Brain microvascular endothelial cell (primary cell): Measurements from ENCODE around the gene ALK.

Source experiments
- DNase-seq: peaks from one replicate; pipeline ENCODE4 v3.0.0-alpha.2; 2020
- H3K27ac ChIP-seq: fragments of 250-450 bp; sonication (Bioruptor Pico); 2 replicates; pipeline ENCODE4 v1.5.1; 2020; ENCODE audit warnings: mild to moderate bottlenecking, moderate library complexity
- H3K27me3 ChIP-seq: fragments of 250-450 bp; sonication (Bioruptor Pico); replicated peaks from 2 replicates; pipeline ENCODE4 v1.5.1; 2020; ENCODE audit warnings: mild to moderate bottlenecking
- H3K36me3 ChIP-seq: fragments of 250-450 bp; sonication (Bioruptor Pico); replicated peaks from 2 replicates; pipeline ENCODE4 v1.5.1; 2020; ENCODE audit warnings: mild to moderate bottlenecking
- H3K4me3 ChIP-seq: 2 replicates; pipeline ENCODE4 v1.5.1; 2011; ENCODE audit warnings: low read depth, mild to moderate bottlenecking, control low read depth, low read length, moderate library complexity
- in situ Hi-C: cut with HindIII; loops from 2 replicates; pipeline ENCODE4 v1.10.0; 2017; ENCODE audit warnings: low sequenced_read_pairs, low pct_ligation_motif_present
- TF ChIP-seq, protein P1 (sequence below): IDR thresholded peaks from 2 replicates; pipeline ENCODE4 v1.5.1; 2011; ENCODE audit warnings: low read depth, mild to moderate bottlenecking, moderate library complexity, low read length, control low read depth, inconsistent platforms; ENCODE audit errors: missing control alignments

The ALK gene

DNA sequence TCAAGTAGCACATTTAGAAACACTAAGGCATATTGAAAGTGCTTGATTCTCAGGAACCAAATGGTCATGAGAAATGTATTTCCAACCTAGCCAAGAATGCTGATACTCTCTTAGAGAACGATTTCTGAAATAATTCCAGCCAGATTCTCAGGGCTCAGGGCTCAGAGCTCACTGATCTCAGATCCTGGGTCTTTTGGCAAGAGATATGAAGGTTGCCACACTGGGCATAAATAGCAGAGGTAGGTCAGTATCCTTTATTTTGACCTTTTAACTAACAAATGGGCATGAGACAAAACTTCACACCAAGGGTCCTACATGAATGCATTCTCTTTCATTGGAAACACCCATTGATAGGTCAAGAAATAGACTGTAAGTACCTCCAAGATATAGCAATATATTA is 364.1 kb downstream of the ALK start:
- Histone ChIP-seq H3K36me3 (no peaks in the 10 kb centered on the region), H3K27me3 (peaks cover 2% of the 10 kb centered on the region), H3K4me3 (no peak overlapping the region), H3K27ac (no peak overlapping the region)
- in situ Hi-C loops, result no loop called here
- TF ChIP-seq, protein P1, sequence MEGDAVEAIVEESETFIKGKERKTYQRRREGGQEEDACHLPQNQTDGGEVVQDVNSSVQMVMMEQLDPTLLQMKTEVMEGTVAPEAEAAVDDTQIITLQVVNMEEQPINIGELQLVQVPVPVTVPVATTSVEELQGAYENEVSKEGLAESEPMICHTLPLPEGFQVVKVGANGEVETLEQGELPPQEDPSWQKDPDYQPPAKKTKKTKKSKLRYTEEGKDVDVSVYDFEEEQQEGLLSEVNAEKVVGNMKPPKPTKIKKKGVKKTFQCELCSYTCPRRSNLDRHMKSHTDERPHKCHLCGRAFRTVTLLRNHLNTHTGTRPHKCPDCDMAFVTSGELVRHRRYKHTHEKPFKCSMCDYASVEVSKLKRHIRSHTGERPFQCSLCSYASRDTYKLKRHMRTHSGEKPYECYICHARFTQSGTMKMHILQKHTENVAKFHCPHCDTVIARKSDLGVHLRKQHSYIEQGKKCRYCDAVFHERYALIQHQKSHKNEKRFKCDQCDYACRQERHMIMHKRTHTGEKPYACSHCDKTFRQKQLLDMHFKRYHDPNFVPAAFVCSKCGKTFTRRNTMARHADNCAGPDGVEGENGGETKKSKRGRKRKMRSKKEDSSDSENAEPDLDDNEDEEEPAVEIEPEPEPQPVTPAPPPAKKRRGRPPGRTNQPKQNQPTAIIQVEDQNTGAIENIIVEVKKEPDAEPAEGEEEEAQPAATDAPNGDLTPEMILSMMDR, result no peak
- DNase-seq, result no peak

DNA sequence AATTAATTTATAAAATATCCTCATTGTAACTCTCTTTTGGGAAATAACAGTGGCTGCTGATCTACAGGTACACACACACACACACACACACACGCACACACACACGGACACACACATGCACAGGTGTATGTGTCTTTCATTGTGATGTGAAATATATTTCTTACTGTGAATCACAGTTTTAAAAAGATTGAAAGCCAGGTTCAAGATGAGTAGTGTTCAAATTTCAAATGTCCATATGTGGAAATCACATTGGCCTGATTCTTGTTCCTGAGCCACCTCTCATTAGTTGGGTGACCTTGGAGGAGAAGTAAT is 372.4 kb downstream of the ALK start:
- H3K36me3 ChIP-seq, result no peaks in the 10 kb centered on the region
- H3K27me3 ChIP-seq, result peaks cover 2% of the 10 kb centered on the region
- in situ Hi-C loops, result no loop called here
- TF ChIP-seq, protein P1, result no peak
- no peak overlapping the region for H3K4me3 ChIP-seq
- no peak overlapping the region for H3K27ac ChIP-seq
- DNase-seq, result no peak

DNA sequence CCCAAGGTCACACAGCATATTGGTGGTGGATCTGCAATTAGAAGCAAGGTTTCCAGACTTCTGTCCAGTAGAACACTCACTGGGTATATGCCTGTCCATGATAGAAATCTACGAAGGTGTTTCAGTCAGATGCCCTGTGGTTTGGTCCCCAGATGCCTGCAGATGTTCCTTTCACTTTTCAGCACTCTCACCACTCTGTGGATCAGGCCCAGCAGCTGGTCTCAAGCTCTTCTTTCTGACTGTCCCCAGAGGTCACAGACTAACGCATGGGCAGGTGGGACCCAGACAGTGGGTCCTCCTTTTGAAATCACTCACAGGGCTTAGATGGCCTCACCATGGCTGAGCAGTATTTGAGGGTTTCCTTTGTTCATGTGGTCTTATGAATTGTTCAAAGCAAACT is 376.5 kb downstream of the ALK start:
- Histone ChIP-seq H3K36me3 (no peaks in the 10 kb centered on the region), H3K27ac (no peak overlapping the region), H3K4me3 (no peak overlapping the region), H3K27me3 (no peaks in the 10 kb centered on the region)
- DNase-seq, result no peak
- TF ChIP-seq, protein P1, result no peak
- in situ Hi-C loops, result no loop called here

DNA sequence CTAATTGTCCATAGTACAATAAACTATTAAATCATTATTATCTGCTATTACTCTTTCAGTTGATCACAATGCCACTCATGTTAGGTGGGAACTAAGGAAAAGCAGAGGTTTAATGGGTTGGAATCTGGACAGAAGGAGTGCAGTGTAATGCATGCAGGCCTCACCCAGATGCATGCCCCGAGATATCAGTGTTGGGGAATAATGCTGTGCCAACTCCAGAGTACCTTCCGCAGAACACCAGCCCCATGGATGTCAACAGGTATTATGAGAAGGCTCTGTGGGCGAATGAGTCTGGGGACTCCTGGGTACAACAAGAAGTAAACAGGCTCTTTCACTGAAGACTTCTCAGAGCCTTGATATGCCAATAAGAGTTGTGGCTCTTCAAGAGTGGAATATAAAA is 377.4 kb downstream of the ALK start:
- Histone ChIP-seq H3K4me3 (no peak overlapping the region), H3K36me3 (no peaks in the 10 kb centered on the region), H3K27me3 (no peaks in the 10 kb centered on the region), H3K27ac (no peak overlapping the region)
- TF ChIP-seq, protein P1, result no peak
- in situ Hi-C loops, result no loop called here
- no peak for DNase-seq

DNA sequence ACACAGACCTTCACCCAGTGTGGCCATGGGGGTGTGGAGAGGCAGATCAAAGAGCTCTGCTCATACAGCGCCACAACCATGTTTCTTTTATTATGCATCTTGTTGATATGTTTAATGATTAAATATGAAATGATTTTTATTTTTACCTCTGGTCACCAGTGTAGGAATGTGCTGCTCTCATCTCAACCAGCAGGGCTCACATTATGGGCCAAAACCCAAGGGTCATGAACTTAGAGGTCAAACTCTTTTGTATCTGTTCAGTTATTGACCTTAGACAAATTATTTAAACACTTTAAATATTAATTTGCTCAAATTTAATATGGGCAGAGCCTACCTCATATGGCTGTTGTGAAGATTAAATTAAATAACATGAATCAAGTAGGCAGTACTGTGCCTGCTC is 386.2 kb downstream of the ALK start:
- no peak overlapping the region for H3K4me3 ChIP-seq
- in situ Hi-C loops, result no loop called here
- H3K27ac ChIP-seq, result no peak overlapping the region
- TF ChIP-seq, protein P1, result no peak
- DNase-seq, result no peak
- no peaks in the 10 kb centered on the region for H3K36me3 ChIP-seq
- H3K27me3 ChIP-seq, result no peaks in the 10 kb centered on the region

DNA sequence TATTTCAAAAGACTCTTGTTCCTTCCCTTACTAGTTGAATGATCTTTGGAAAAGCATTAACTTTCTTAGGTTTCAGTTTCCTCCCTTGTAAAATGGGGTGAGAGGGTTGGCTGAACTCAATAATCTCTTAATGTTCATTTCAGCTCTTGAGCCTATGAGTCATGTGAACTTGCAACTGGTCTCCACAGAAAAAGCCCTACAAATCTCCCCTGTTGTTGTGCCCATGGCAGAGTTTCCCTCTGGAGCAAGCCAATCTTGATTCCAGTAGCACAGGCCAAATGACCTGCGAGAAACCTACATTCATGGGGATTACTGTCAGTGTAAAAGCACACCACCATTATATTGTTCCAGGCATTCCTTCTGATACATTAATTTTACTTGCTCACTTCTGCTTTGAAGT is 388.9 kb downstream of the ALK start:
- H3K36me3 ChIP-seq, result no peaks in the 10 kb centered on the region
- H3K27me3 ChIP-seq, result no peaks in the 10 kb centered on the region
- in situ Hi-C loops, result no loop called here
- no peak overlapping the region for H3K27ac ChIP-seq
- no peak overlapping the region for H3K4me3 ChIP-seq
- no peak for DNase-seq
- TF ChIP-seq, protein P1, result no peak
